ENCODE data around the gene CDH20. TPM values are rescaled to one million over a fixed set of nuclear protein-coding genes. Genes with fewer than 3 reads are reported as not detected.

The CDH20 gene
- total RNA-seq, 2 donors from 2014 or later, result 0.09 to 0.14 TPM

GRCh38 chr18:61459896-61460648, 126.8 kb downstream of the CDH20 start:
- Mint-ChIP-seq H3K9me3 (no peaks in the 10 kb centered on the region), H3K27ac (no peak overlapping the region), H3K36me3 (no peaks in the 10 kb centered on the region)
- no peak for DNase-seq (ENCODE audit: low spot score in 2 of 2)
- no peak for ATAC-seq

DNA sequence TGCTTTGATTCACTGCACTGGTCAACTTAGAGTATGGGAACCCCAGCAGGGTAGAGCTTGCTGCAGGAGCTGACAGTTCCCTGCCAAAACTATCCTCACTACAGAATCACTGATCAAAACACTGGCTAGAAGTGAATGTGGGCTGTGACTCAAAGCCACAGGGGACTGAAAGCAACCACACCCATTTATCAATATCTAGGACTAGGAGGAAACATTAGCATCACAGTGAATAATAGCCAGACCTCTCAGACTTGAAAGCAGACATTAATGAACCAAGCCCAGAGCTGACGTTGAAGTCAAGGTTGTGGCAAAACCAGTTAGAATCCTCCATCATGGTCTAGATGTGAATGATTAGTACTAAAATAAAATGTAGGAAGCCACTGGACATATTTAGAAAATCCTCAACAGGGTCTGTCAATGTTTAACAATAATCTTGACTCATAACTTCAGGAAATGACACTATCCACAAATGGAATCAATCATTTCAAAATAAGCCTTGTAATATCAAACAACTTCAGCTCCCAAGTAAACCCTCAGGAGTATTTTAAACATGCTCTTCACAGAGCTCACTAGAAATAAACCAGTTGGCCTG, 131.4 kb downstream of the CDH20 start:
- DNase-seq (ENCODE audit: low spot score in 2 of 2) (no peak), ATAC-seq (no peak)
- H3K9me3 Mint-ChIP-seq, result no peaks in the 10 kb centered on the region
- H3K27ac Mint-ChIP-seq, result no peak overlapping the region
- no peaks in the 10 kb centered on the region for H3K36me3 Mint-ChIP-seq

DNA sequence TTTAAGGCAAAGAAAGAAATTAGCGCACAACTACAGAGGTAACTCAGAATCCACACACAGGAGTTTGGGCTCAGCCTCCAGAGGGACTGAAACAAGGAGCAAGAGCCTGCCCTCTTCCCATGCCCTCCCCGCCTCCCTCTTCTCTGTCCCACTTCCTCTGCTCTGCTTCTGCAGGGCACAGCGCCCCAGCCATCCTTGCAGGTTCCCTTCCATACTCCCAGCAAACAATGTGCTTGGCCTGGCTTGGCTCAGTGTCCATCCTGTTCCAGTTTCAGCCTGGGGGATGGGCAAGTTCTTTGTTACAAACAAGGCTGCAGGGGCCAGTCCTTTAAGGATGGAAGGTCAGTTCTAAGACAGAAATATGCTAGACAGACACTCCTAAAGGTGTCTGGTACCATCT, 133.5 kb downstream of the CDH20 start:
- Mint-ChIP-seq H3K9me3 (no peaks in the 10 kb centered on the region), H3K36me3 (no peaks in the 10 kb centered on the region), H3K27ac (no peak overlapping the region)
- no peak for ATAC-seq
- DNase-seq (ENCODE audit: low spot score in 2 of 2), result no peak

- no peak for DNase-seq (ENCODE audit: low spot score in 2 of 2)
- no peak overlapping the region for H3K27ac Mint-ChIP-seq
- no peaks in the 10 kb centered on the region for H3K36me3 Mint-ChIP-seq
- no peaks in the 10 kb centered on the region for H3K9me3 Mint-ChIP-seq
- ATAC-seq, result no peak
Measured at GRCh38 chr18:61470031-61470674, 136.9 kb downstream of the CDH20 start.

- H3K27ac Mint-ChIP-seq, result no peak overlapping the region
- ATAC-seq (no peak), DNase-seq (ENCODE audit: low spot score in 2 of 2) (no peak)
- no peaks in the 10 kb centered on the region for H3K36me3 Mint-ChIP-seq
- H3K9me3 Mint-ChIP-seq, result no peaks in the 10 kb centered on the region
Measured at GRCh38 chr18:61471541-61471940, 138.3 kb downstream of the CDH20 start.

DNA sequence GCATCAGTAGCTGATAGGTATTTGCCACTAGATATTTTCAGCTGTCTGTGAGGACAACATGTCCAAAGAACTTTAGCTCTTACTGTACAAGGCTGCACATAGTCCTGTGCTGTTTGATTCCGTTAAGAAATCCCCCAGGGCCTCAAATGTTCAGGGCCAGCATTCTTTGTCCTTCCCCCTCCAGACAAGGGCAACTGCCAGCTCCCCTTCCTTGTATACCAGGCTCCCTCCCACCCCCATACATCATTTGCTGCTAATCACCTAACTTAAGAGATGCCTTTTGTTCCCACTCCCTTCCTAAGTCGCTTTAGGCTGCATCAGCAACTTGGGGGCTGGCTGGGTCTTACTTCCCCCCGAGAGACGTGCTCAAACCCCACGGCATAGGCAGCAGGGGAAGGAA, 138.7 kb downstream of the CDH20 start:
- ATAC-seq, result no peak
- H3K27ac Mint-ChIP-seq, result no peak overlapping the region
- no peak for DNase-seq (ENCODE audit: low spot score in 2 of 2)
- H3K9me3 Mint-ChIP-seq, result no peaks in the 10 kb centered on the region
- H3K36me3 Mint-ChIP-seq, result no peaks in the 10 kb centered on the region

DNA sequence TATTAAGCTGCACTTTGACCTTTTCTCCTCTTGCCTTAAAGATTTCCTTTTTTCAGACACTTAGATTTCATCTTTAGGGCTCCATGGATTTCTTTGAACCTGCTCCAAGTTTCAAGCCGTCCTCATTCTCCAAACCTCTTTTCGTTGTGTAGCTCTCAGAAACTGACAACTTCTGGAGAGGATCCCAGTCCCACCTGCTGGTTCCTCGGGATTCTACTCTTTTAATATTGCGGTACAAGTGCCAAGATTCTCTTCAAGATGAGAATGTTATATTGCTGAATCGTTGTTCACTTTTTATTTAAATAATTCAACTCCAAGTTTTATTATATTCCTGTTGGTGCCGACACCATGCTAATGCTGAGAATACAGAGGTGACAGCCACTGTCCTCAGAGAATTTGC, 141.1 kb downstream of the CDH20 start:
- no peaks in the 10 kb centered on the region for H3K9me3 Mint-ChIP-seq
- no peaks in the 10 kb centered on the region for H3K36me3 Mint-ChIP-seq
- no peak overlapping the region for H3K27ac Mint-ChIP-seq
- DNase-seq (ENCODE audit: low spot score in 2 of 2) (no peak), ATAC-seq (no peak)

DNA sequence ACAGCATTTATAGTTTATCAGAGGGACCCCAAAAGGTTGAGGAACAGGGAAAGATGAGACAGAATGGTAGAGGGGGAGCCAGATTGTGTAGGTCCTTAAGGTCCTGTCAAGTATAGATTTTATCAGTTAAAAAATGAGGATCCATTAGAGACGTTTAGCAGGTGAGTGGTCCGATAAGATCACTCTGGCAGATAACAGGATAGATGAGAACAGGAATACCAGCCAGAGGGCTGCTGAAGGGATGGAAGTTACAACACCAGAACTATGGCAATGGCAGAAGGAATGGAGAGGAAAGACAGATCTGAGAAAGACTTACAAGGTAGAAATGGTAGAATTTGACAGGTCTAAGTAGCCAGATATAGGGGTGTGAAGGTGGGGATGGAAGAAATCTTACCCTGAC, 141.7 kb downstream of the CDH20 start:
- Mint-ChIP-seq H3K36me3 (no peaks in the 10 kb centered on the region), H3K9me3 (no peaks in the 10 kb centered on the region), H3K27ac (no peak overlapping the region)
- ATAC-seq (no peak), DNase-seq (ENCODE audit: low spot score in 2 of 2) (no peak)

- no peaks in the 10 kb centered on the region for H3K36me3 Mint-ChIP-seq
- DNase-seq (ENCODE audit: low spot score in 2 of 2) (no peak), ATAC-seq (no peak)
- H3K9me3 Mint-ChIP-seq, result no peaks in the 10 kb centered on the region
- no peak overlapping the region for H3K27ac Mint-ChIP-seq
Measured at GRCh38 chr18:61475931-61476330, 142.7 kb downstream of the CDH20 start.

DNA sequence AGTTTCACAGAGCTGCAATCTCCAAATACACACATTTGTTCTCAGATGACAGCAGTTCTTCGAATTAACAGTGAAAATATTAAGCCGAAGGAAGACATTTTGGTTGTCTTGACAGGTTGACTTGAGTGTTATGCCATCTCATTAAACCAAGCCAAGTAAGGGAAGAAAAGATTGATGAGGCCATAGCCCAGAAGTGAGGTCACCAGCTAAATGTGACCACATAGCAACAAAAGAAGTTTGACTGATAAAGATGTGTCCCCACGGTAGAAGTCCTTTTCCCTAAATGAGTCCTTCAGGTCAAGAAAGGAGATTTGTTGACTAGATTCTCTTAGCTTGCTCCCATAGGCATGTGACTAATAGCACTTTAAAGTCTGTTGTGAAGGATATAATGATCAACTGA, 156.1 kb downstream of the CDH20 start:
- DNase-seq (ENCODE audit: low spot score in 2 of 2), result no peak
- Mint-ChIP-seq H3K27ac (no peak overlapping the region), H3K36me3 (no peaks in the 10 kb centered on the region), H3K9me3 (no peaks in the 10 kb centered on the region)
- ATAC-seq, result no peak

- no peak overlapping the region for H3K27ac Mint-ChIP-seq
- no peak for DNase-seq (ENCODE audit: low spot score in 2 of 2)
- H3K9me3 Mint-ChIP-seq, result no peaks in the 10 kb centered on the region
- H3K36me3 Mint-ChIP-seq, result no peaks in the 10 kb centered on the region
- ATAC-seq, result no peak
Measured at GRCh38 chr18:61496374-61496773, 163.1 kb downstream of the CDH20 start.

- no peak for ATAC-seq
- Mint-ChIP-seq H3K9me3 (no peaks in the 10 kb centered on the region), H3K27ac (no peak overlapping the region), H3K36me3 (no peaks in the 10 kb centered on the region)
- no peak for DNase-seq (ENCODE audit: low spot score in 2 of 2)
Measured at GRCh38 chr18:61497422-61497821, 164.2 kb downstream of the CDH20 start.

GRCh38 chr18:61502472-61502871, 169.2 kb downstream of the CDH20 start:
- DNase-seq (ENCODE audit: low spot score in 2 of 2) (peak in 1 of 2 donors; percentile 12), ATAC-seq (no peak)
- no peaks in the 10 kb centered on the region for H3K9me3 Mint-ChIP-seq
- no peaks in the 10 kb centered on the region for H3K36me3 Mint-ChIP-seq
- no peak overlapping the region for H3K27ac Mint-ChIP-seq

- peaks cover 0 to 4% of the 10 kb centered on the region in 2 donors for H3K9me3 Mint-ChIP-seq
- no peak overlapping the region for H3K27ac Mint-ChIP-seq
- DNase-seq (ENCODE audit: low spot score in 2 of 2) (no peak), ATAC-seq (no peak)
- H3K36me3 Mint-ChIP-seq, result no peaks in the 10 kb centered on the region
Measured at GRCh38 chr18:61503688-61504087, 170.5 kb downstream of the CDH20 start.

- Mint-ChIP-seq H3K9me3 (no peaks in the 10 kb centered on the region), H3K36me3 (no peaks in the 10 kb centered on the region), H3K27ac (no peak overlapping the region)
- ATAC-seq (no peak), DNase-seq (ENCODE audit: low spot score in 2 of 2) (no peak)
Measured at GRCh38 chr18:61528961-61529360, 195.7 kb downstream of the CDH20 start.

- no peaks in the 10 kb centered on the region for H3K9me3 Mint-ChIP-seq
- H3K27ac Mint-ChIP-seq, result no peak overlapping the region
- ATAC-seq, result no peak
- no peak for DNase-seq (ENCODE audit: low spot score in 2 of 2)
- no peaks in the 10 kb centered on the region for H3K36me3 Mint-ChIP-seq
Measured at GRCh38 chr18:61530681-61531080, 197.5 kb downstream of the CDH20 start.

- no peak for DNase-seq (ENCODE audit: low spot score in 2 of 2)
- no peaks in the 10 kb centered on the region for H3K9me3 Mint-ChIP-seq
Measured at GRCh38 chr18:61531182-61531581, 198.0 kb downstream of the CDH20 start.

GRCh38 chr18:61531891-61532290, 198.7 kb downstream of the CDH20 start:
- H3K9me3 Mint-ChIP-seq, result no peaks in the 10 kb centered on the region
- no peak for ATAC-seq
- no peak for DNase-seq (ENCODE audit: low spot score in 2 of 2)
- no peaks in the 10 kb centered on the region for H3K36me3 Mint-ChIP-seq
- H3K27ac Mint-ChIP-seq, result no peak overlapping the region

More at GRCh38 chr18:61531182-61531581, 198.0 kb downstream of the CDH20 start:
- ATAC-seq, result no peak
- no peaks in the 10 kb centered on the region for H3K36me3 Mint-ChIP-seq
- H3K27ac Mint-ChIP-seq, result no peak overlapping the region

All from activated naive CD4-positive, alpha-beta T cell treated with anti-CD3 and anti-CD28 coated beads, Interleukin-2, amount 50 U/mL, for 72 hours (primary cell).